HG03066 (cell line): ENCODE data around the gene COL16A1.

Source experiments
- ATAC-seq: cut with Tn5 transposase; IDR thresholded peaks from one replicate; pipeline ENCODE4 v1.9.1; 2021; ENCODE audit warnings: low read depth; ENCODE audit not compliant: unreplicated experiment

Gene COL16A1

DNA sequence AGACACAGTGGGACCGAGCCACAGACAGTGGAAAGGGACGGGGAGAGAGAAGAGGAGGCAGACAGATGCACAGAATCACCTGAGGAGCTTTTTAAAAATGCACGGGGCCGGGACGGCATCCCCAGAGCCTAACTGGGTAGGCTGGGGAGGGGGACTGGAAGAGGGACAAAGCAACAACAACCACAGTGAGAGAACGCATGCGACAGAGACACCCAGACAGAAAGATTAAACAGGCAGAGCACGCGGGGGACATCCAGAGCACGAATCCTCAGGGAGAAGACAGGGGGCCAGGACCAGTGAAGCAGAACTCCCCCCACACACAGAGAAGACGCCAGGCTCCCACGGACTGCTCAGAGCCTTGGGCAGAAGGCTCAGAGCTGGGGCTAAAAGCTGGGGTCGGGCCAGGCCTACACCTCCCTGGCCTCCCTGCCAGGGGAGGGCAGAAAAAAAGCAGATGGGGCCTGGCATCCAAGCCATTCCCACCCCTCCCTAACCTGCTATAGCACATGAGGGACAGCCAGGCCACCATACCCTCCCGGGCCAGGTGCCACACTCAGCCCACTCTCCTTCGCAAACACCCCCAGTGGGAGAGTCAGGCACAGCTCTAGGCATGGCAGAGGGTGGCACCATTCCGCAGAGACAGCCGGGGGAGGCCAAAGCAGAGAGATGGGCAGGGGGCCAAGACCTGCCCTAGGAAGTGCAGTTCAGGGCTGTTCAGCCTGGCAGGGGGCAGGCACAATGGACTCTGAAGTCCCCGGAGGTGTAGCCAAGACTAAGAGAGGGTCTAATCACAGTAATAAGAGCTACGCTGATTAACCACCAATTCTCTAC, 29.8 kb upstream of the COL16A1 start:
- no peak for ATAC-seq

DNA sequence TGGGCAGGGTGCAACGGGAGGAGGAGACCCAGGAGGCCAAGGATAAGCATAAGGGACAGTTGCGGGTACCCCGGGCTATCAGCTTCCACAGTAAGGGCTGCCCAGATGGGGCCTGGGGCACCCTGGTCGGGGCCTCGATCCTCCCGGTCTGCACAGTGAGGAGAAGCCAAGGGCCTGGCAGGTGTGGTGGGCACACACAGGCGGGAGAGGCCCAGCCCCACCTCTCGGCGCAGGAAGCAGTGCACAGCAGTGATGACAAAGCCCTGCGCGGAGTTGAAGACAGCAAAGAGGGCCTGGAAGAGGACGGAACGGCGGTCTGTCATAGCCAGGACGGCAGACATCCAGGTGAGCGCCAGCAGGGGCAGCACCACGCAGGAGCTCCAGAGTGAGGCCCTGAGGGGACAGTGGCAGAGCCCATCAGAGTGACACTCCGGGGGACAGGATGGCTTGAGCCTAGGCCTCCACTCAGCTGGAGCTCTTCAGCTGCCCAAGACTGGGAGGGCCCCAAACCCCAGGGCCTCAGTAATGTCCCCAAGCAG, 29.0 kb upstream of the COL16A1 start:
- ATAC-seq, result no peak

DNA sequence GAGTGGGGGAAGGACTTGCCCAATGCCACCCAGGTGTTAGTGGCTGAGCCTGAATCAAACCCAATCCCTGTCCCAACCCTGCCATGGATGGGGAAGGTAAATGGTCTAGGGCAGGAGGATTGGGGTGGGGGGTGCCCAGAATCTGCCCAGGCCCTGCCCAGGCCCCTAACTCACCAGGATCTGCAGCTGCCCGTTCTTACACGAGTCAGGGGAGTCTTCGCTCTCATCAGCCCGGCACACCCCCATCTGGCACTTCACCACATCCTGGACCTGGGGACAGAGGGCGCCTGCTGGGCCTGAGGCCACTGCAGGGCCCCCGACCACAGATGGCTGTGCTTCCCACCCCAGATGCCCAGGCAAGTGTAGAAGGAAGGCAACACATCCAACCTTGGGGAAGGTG, 28.5 kb upstream of the COL16A1 start:
- no peak for ATAC-seq

DNA sequence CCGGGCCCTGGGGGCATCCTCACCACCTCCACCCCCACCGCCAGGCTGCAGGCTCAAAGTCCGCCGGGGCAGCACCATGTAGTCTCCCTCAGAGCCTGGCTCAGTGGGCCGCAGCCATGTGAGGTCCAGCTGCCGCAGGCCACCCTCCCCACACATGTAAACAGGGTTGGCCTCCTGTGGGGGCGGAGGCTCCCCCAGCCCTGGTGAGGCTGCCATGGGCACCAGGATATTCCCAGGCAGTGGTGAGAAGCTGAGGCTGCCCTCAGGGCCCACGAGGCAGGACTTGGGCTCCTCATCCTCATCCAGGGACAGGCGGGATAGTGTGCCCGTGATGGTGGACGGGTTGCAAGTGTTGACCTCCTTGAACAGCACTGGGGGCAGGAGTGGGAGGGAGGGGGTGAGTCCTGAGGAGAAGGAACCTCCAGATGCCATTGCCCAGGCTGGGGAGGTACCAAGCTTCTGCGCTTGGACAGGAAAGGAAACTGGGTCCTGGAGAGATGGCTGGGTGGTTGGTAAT, 27.3 kb upstream of the COL16A1 start:
- no peak for ATAC-seq

DNA sequence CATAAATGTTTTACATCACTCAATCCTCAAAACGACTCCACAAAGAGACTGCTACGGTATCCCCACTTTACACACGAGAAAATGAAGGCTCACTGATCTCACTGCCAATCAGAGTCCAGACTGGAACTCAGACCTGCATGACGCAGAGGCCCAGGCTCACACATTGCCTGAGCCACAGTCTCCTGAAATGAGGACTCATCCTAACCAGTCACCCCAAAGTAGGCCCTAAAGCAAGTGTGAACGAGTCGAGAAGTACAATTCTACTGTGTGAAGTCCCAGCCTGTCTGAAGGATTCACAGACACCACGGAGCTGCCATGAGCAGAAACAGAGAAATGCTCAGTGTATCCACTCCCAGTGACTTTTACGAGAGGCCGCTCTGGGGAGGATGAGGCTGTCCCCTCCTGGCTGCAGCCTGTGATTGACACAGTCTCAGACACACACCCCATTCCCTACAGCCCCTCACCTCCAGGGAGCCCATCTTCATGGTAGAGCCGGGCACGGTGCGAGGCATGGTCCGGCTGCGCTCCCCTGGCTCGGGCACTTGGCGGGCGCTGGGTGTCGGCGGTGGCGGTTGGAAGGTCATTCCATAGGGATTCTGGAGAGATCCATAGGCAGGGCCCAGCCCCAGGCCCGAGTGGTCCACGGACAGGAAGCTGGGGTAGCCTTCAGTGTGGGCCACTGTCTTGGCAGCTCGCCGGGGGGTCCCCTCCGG, 26.7 kb upstream of the COL16A1 start:
- ATAC-seq, result no peak

DNA sequence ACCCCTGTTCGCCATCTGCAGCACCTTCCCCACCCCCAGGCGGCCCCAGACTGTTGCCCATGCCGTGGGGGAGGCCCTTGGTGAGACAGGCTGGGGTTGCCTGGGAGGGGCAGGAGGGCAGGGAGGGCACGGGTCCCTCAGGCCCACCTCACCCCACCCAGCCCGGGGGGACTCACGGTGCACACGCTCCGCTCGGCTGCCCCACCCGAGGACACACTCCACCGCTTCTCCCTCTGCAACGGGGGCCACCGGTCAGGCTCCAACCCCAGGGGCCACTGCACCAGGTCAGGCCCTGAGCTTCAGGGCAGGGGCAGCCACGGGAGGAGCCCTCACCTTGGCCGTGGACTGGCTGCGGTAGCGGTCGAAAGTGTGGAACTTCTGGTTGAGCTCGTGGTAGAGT, 24.0 kb upstream of the COL16A1 start:
- ATAC-seq, result no peak

DNA sequence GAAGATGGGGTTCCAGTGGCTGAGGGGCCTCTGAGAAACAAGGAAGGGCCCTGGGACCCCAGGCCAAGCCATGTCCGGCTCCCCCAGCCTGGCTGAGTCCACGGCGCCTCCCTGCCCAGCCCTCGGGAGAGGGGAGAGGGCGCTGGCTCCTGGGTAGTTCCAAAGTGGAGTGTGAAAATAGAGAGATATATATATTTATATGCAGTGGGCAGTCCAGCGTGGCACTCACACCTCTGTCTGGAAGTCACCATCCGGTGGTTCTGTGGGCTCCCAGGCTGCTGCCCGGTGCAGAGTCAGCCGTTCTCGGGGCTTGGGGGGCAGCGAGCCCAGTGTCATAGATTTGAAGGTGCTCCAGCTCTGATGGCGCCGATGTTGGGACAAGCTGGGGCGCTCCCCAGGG, 23.4 kb upstream of the COL16A1 start:
- ATAC-seq, result no peak

DNA sequence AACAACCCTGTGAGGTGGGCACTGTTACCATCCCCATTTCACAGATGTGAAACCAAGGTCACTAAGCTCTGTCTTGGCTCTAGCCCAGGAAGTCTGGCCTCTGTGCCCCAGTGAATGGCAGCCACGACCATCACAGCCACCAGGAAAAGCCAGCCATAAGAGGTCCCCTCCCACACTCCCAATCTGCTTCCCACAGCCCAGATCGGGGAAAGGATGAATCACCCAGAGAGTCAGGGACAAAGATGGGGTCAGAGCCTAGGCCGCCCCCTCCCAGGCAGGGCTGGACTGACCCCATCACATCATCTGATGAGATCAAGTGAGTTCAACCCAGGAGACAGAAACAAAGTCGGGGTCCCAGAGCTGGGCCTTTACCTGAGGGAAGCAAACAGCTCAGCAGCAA, 22.9 kb upstream of the COL16A1 start:
- no peak for ATAC-seq

DNA sequence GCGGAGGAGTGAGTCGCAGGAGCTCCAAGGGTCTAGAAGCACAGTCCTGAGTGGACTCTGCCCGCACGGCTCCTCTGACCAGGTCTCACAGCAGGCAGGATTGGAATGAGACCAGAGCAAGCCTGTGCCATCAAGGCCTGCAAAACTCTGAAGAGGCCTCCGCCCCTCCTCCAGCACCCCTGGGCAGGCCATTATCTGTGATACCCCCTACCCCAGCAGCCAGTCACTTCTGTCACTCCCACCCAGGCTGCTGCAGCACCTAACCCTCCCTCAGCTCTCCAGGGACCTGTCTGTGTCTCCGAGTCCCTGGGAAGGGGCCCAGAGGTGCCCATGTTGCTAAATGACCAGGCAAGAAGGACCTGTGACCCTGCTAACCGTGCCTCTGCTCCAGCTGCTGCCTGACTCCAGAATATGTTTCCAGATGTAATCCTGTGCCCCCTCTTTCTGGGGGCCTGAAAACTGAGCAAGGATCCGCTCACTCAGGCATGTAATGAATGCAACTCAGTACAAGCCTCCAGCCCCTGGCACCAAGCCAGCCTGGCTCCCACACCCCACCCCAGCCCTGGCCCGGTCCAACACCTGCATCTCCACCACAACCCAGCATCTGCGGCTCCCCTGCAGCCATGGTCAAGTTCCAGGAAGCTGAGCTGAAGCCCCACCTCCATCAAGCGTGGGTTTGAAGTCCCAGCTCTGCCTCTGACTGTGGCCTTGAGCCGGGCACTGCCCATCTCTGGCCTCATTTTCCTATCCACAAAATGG, 22.1 kb upstream of the COL16A1 start:
- ATAC-seq, result no peak

DNA sequence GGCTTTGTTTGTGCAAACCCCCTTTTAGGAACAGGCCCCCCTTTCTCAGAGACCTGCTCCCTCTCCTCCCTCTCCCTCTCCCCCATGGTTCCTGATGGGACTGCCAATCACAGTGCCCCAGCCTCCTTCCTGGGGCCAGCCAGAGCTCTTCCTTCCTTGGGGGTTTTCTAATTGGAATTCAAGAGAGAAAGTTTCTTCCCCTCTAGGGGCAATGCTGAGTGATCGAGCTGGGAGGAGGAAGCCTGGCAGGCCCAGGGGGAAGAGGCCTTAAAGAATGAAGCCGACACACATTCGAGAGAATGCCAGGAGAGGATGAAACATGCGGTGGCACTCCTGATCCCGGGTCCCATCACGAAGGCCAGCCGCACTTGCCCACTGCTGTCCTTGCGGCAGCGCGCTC, 21.3 kb upstream of the COL16A1 start:
- no peak for ATAC-seq

DNA sequence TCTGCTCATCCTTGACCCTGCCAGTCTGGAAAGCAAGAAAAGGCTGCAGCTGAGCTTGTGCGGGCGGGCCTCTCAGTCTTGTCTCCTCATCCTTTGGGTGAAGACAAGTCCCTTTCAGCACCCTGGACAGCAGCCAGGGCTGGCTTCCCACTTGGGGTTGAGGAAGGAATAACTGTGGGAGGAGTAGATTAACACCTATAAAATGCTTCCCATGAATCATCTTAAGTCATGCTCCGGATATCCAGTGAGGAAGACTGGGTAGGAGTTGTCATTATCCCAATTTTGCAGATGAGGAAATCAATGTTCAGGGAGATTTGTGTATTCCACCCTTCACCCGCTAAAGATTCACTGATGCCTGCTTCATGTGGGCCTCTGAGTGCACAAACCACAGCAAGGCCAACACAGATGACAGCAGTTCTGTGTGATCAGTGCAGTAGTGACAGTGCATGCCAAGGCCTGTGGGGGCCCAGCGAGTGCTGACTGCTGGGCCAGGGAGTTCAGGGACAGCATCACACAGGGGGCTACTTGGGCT, 20.1 kb upstream of the COL16A1 start:
- no peak for ATAC-seq

DNA sequence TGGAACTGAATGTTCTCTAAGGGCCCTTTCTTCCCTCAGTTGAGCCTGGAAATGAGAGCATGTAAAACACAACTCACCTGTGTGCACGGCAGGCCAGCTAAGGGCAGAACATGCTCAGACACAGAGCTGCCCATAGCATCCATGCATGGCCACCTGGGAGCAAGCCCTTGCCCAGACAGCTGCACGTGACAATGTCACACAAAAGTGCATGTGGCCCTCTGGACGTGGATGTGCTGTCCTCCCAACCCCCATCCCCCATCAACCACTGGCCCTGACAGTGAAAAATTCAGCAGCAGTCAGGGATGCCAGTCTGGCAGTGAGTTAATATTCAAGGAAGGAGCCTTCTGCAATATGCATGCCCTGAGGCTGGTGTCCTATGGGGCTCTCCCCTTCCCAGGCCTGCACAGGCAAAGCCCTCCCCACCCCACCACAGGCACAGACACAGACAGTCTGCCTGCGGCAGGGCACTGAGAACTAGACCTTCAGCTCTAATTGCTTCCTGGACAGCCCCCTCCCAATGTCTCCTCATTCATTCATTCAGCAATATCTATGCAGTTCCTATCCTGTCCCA, 14.6 kb upstream of the COL16A1 start:
- ATAC-seq, result no peak

DNA sequence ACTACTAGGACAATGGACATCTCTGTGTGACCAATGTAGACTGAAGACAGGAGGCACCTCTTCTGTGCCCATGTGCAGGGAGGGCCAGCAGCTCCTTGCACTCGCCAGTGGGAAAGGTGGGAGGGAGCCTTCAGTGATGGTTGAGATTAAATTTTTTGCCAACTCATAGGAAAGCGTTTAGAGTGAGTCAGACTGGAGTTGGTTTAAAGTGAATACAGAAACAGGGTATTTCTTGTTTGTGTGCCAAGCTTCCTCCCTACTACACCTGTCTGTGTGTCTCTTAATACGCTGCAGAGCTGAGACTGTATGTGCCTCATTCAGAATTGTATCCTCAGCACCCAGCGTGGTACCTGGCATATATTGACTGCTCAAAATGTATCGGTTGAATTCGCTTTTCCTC, 13.5 kb upstream of the COL16A1 start:
- no peak for ATAC-seq

DNA sequence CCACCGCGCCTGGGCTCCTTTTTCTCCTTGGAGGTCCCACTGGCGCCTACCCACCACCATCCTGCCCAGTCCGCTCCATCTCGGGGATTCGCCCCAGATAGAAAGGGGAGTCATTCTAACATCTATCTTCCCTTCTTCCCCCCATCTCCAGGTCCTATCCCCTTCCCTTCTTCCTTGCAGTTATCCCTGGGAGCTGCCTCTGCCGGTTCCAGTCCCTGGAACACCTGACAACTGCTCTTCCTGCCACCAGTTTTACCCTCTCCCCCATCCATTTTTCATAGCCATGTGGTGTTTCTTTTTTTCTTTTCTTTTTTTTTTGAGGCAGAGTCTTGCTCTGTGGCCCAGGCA, 12.0 kb upstream of the COL16A1 start:
- ATAC-seq, result no peak

DNA sequence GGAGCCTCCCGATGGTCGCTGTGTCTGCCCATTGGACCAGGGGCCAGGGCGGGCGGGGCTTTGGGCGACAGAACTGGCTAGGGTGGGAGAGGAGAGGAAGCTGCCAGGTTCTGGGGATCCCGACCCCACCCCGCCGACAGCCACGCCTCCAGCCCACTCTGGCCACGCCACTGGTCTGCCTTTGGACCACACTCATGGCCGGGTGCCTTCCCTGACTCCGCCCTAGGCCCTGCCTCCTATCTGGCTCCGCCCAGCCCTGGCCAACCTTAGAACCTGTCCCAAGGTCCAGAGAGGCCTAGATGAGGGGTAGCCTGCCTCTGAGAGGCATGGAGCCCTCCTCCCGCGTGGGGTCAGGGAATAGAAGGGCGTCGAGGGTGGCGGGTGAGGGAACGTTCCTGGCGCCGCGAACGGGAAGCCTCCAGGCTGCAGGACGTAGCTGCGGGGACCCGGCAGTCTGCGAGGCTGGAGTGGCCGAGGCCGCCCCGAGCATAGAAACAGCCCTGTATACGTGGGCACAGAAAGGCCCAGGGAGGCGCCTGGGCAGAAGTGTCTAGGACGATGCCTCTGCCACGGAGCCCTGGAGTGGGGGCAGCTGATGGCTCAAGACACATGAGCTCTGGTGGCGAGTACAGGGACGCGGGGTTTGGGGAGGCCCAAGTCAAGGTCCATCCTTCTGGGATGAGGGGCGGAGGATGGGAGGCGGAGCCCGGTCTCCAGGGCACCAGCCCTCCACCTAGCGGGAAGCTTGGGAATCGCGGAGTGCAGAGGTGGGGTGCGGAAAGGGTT, 11.5 kb upstream of the COL16A1 start:
- no peak for ATAC-seq

DNA sequence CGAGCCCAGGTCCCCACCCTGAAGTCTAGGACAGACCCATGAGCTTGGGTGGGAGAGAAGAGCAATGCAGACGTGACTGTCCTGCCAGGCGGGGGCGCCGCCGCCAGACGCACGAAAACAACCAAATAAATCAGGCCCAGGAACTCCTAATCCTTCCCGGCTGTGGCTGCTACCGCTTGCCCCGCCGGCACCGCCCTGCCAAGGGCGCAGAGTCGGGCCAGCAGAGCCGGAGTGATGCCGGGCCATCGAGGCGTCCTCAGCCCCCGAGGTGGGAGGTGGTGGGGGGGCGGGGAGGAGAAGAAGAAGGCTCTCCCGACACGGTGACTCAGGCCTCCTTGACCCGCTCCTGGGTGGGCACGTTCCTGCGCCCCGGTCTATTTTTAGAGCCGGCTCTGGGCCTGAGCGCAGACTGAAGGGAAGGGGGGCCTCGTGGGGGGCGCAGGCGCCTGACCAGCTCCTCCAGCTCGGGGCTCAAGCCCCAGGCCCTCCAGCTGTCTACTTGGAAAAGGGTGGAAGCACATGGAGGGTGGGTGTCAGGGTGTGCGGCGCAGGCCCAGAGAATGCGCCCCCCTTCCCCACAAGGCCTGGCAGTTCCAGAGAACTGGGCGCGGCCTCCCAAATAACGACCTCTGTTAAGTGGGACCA, 10.7 kb upstream of the COL16A1 start:
- ATAC-seq, result no peak

DNA sequence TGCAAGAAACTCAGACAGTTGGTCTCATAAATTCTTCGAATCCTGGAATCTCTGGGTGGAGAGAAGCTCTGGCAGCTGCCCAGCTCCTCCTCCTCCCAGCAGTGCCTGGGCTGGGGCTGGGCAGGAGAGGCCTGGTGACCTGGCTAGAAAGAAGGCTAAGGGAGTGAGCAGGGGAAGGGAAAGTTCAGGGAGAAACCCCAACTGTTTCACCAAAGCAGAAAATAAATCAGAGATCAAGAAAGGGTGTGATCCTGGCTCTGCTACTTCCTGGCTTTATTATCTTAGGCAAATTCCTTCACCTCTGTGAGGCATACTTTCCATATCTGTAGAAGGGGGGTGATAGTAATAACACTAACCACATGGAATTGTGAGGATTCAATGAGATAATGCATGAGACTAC, 8.8 kb upstream of the COL16A1 start:
- no peak for ATAC-seq

DNA sequence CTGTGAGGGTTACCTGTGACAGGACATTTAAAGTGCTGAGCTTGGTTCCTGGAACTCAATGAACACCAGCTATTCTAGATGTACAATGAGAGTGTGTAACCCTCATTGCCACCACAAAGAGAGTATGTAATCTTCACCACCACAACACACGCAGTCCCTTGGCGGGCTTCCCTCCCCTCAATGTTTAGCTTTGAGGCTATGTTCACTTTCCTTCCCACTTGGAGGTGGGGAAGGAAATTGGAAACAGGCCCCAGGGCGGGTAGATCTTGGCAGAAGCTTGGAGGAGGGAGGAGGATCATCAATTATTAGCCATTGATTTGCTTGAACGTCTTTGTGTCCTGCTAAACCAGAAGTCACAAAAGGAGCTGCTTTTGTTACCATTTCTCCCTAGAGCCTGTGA, 8.3 kb upstream of the COL16A1 start:
- ATAC-seq, result no peak

DNA sequence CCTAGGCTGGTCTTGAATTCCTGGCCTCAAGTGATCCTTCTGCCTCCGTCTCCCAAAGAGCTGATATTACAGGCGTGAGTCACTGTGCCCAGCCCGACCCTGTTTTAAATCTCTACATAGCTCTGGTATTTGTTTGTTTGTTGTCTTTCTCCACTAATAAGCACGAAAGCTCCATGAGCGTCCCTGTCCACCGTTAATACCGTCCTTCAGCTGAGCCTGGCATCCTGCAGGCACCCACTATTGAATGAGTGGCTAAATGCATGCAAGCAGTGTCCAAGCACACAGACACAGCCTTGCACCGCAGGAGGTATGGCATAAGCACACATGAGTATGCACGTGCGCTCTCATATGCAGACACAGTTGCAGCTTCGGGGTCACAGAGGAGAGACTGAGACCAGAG, 4.5 kb upstream of the COL16A1 start:
- ATAC-seq, result no peak
